Measurements from ENCODE around the gene FGD5.

FGD5 gene

GRCh38 chr3:14969671-14970070 is 150.9 kb downstream of the FGD5 start:
- H3K4me3 ChIP-seq (ENCODE audit: control insufficient read depth in 1 of 7, extremely low read depth in 1 of 7, insufficient read depth in 4 of 7, low read depth in 2 of 7, low read length in 6 of 7) = no peak overlapping the region
- DNase-seq = no peak
- peaks cover 11 to 43% (median 24%) of the 10 kb centered on the region in 4 experiments for H3K36me3 ChIP-seq (ENCODE audit: control insufficient read depth in 4 of 4, insufficient read depth in 4 of 4, low read length in 3 of 4)
- no peaks in the 10 kb centered on the region for H3K9me3 ChIP-seq (ENCODE audit: control extremely low read depth in 1 of 5, control insufficient read depth in 4 of 5, insufficient read depth in 2 of 5, low read depth in 1 of 5, low read length in 4 of 5)
- no peak overlapping the region for H3K27ac ChIP-seq (ENCODE audit: insufficient read depth in 1 of 2, low read depth in 1 of 2, low read length in 2 of 2, poor library complexity in 1 of 2, severe bottlenecking in 2 of 2)
- ChIA-PET POLR2A (no interaction called here), CTCF (interaction anchor here (1.4 kb wide), 1 partner anchor 13 kb away, joined by 3 read pairs; no protein-coding TSS in a partner anchor)
- WGBS (ENCODE audit: insufficient coverage) = 100% methylated on average over 1 of the region's 1 CpG
- no peaks in the 10 kb centered on the region for H3K4me1 ChIP-seq (ENCODE audit: control extremely low read depth in 1 of 4, control insufficient read depth in 4 of 4, insufficient read depth in 4 of 4, low read length in 3 of 4)
- no peaks in the 10 kb centered on the region for H3K27me3 ChIP-seq (replicated peaks in 2 of 5; ENCODE audit: control insufficient read depth in 4 of 5, insufficient read depth in 5 of 5, low read length in 4 of 5)

GRCh38 chr3:14976317-14976716 is 157.6 kb downstream of the FGD5 start:
- peaks cover 4 to 17% (median 7%) of the 10 kb centered on the region in 4 experiments for H3K4me1 ChIP-seq (ENCODE audit: control extremely low read depth in 1 of 4, control insufficient read depth in 4 of 4, insufficient read depth in 4 of 4, low read length in 3 of 4)
- no CpG with 5 or more reads among the region's 1 CpG for WGBS (ENCODE audit: insufficient coverage)
- no peaks in the 10 kb centered on the region for H3K9me3 ChIP-seq (ENCODE audit: control extremely low read depth in 1 of 5, control insufficient read depth in 4 of 5, insufficient read depth in 2 of 5, low read depth in 1 of 5, low read length in 4 of 5)
- no peak for DNase-seq
- ChIA-PET CTCF (interaction anchor here (0.6 to 1.2 kb wide), 2 partner anchors 10 to 75 kb away, joined by 3 to 5 read pairs; no protein-coding TSS in a partner anchor), POLR2A (no interaction called here)
- no peaks in the 10 kb centered on the region for H3K27me3 ChIP-seq (replicated peaks in 2 of 5; ENCODE audit: control insufficient read depth in 4 of 5, insufficient read depth in 5 of 5, low read length in 4 of 5)
- H3K4me3 ChIP-seq (ENCODE audit: control insufficient read depth in 1 of 7, extremely low read depth in 1 of 7, insufficient read depth in 4 of 7, low read depth in 2 of 7, low read length in 6 of 7) = no peak overlapping the region
- H3K36me3 ChIP-seq (ENCODE audit: control insufficient read depth in 4 of 4, insufficient read depth in 4 of 4, low read length in 3 of 4) = peaks cover 12 to 27% (median 19%) of the 10 kb centered on the region in 4 experiments
- no peak overlapping the region for H3K27ac ChIP-seq (ENCODE audit: insufficient read depth in 1 of 2, low read depth in 1 of 2, low read length in 2 of 2, poor library complexity in 1 of 2, severe bottlenecking in 2 of 2)

- Histone ChIP-seq H3K4me3 (ENCODE audit: control insufficient read depth in 1 of 7, extremely low read depth in 1 of 7, insufficient read depth in 4 of 7, low read depth in 2 of 7, low read length in 6 of 7) (no peak overlapping the region), H3K27ac (ENCODE audit: insufficient read depth in 1 of 2, low read depth in 1 of 2, low read length in 2 of 2, poor library complexity in 1 of 2, severe bottlenecking in 2 of 2) (no peak overlapping the region), H3K36me3 (ENCODE audit: control insufficient read depth in 4 of 4, insufficient read depth in 4 of 4, low read length in 3 of 4) (peaks cover 3 to 13% (median 8%) of the 10 kb centered on the region in 4 experiments), H3K4me1 (ENCODE audit: control extremely low read depth in 1 of 4, control insufficient read depth in 4 of 4, insufficient read depth in 4 of 4, low read length in 3 of 4) (peaks cover 4 to 17% (median 7%) of the 10 kb centered on the region in 4 experiments), H3K27me3 (replicated peaks in 2 of 5; ENCODE audit: control insufficient read depth in 4 of 5, insufficient read depth in 5 of 5, low read length in 4 of 5) (no peaks in the 10 kb centered on the region), H3K9me3 (ENCODE audit: control extremely low read depth in 1 of 5, control insufficient read depth in 4 of 5, insufficient read depth in 2 of 5, low read depth in 1 of 5, low read length in 4 of 5) (peaks cover 0 to 4% (median 0%) of the 10 kb centered on the region in 5 experiments)
- DNase-seq = peak; percentile 19 to 74 (median 62)
- POLR2A ChIA-PET = no interaction called here
- CTCF ChIA-PET = interaction anchor here (1.2 to 1.4 kb wide), 3 partner anchors 8 to 19 kb away, joined by 3 to 7 read pairs (median 3); no protein-coding TSS in a partner anchor
- WGBS (ENCODE audit: insufficient coverage) = 33% methylated on average over 4 of the region's 4 CpGs
These were observed 161.9 kb downstream of the FGD5 start for GRCh38 chr3:14980689-14981088.

Measured in common myeloid progenitor, CD34-positive (primary cell).